ENCODE data around the gene UBAP2. TPM values are rescaled to one million over a fixed set of nuclear protein-coding genes. Genes with fewer than 3 reads are reported as not detected.

The UBAP2 gene
- polyA plus RNA-seq, 1 donor (not counting 4 experiments of a cell fraction or from before 2014, with no cell fraction given), result 16.3 TPM

DNA sequence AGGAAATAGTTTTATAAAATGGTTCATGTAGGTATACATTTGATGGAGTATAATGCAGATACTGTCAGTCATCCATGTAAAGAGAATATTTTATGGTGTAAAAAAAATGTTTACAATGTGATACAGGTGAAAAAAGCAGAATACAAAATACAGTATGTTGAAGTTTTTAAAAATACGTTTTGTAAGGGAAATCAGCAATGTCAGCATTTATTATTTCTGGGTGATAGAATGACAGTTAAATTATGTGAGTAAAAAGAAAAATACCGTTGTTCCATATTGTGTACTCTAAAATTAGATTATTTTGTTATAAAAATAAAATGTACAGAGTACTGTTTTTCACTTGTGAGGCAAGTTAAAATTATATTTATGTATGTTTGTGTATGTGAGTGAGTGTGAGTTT lies 162.7 kb downstream of the UBAP2 start:
- dilution Hi-C loops (cut with MboI; ENCODE audit: extremely low pct_ligation_motif_present, low sequenced_read_pairs), result no loop called here
- no peak for TF ChIP-seq EZH2 (IDR thresholded peaks at IDR 0.05; ENCODE audit: low read length)
- TF ChIP-seq, protein P1, sequence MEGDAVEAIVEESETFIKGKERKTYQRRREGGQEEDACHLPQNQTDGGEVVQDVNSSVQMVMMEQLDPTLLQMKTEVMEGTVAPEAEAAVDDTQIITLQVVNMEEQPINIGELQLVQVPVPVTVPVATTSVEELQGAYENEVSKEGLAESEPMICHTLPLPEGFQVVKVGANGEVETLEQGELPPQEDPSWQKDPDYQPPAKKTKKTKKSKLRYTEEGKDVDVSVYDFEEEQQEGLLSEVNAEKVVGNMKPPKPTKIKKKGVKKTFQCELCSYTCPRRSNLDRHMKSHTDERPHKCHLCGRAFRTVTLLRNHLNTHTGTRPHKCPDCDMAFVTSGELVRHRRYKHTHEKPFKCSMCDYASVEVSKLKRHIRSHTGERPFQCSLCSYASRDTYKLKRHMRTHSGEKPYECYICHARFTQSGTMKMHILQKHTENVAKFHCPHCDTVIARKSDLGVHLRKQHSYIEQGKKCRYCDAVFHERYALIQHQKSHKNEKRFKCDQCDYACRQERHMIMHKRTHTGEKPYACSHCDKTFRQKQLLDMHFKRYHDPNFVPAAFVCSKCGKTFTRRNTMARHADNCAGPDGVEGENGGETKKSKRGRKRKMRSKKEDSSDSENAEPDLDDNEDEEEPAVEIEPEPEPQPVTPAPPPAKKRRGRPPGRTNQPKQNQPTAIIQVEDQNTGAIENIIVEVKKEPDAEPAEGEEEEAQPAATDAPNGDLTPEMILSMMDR (optimal IDR thresholded peaks at IDR 0.05 in 1 of 3, IDR thresholded peaks at IDR 0.05 in 1 of 3, conservative IDR thresholded peaks at IDR 0.05 in 1 of 3; ENCODE audit: extremely low read depth in 1 of 3, insufficient read depth in 2 of 3, low read length in 3 of 3), result no peak
- FAIRE-seq, result no peak

DNA sequence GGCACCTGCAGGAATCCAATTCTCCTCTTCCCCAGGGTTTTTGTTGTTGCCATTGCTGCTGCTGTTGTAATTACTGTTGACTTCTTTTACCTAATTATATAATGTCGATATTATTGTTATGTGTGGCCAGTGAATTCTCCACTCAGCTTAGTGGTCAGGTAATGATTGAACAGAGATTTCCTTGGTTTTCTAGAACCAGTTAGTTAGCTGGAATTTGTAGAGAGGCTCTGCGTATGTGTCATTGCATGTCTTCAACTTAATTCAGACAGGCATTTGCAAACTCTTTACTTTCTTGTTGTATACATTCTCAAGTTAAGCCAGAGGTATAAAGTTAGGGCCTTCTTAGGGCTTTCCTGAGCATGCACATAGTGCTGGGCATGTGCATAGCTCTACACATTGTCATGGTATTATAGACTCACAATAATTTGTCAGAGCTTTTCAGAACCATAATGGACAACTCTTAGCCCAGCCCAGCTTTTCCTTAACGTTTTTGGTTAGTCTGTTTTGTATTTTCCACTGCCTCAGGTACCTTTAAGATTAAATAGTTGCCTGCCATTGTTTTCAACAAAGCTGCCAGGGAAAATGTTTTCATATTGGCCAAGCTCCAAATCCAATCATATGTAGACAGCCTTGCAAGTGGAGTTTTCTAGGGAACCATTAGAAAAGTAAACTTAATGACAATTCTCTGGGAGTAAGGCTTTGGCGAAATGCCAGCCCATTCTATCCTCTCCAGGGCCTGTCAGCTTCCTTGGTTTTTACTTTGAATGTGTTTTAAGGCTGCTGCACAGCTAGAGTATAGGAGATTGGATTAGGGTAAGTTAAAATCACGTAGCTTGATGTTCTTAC lies 163.6 kb downstream of the UBAP2 start:
- Histone ChIP-seq H2AFZ (ENCODE audit: control insufficient read depth, low read length) (no peak overlapping the region), H3K9me1 (ENCODE audit: control insufficient read depth, extremely low read depth, insufficient read depth, low read length) (no peaks in the 10 kb centered on the region), H3K9me3 (ENCODE audit: control insufficient read depth, low read depth, low read length) (no peaks in the 10 kb centered on the region), H3K9ac (ENCODE audit: control insufficient read depth, extremely low read depth, insufficient read depth, low read length) (no peak overlapping the region), H3K36me3 (ENCODE audit: control insufficient read depth in 2 of 2, extremely low read depth in 1 of 2, insufficient read depth in 2 of 2, low read length in 2 of 2) (peaks cover 0 to 4% of the 10 kb centered on the region in 2 experiments), H3K27ac (ENCODE audit: control insufficient read depth, insufficient read depth, low read length) (no peak overlapping the region), H3K79me2 (ENCODE audit: control insufficient read depth, insufficient read depth, low read length) (peaks cover 78% of the 10 kb centered on the region), H3K4me1 (ENCODE audit: control insufficient read depth, extremely low read depth, insufficient read depth, low read length) (peaks cover 8% of the 10 kb centered on the region), H3K4me3 (ENCODE audit: control insufficient read depth in 2 of 3, extremely low read depth in 1 of 3, insufficient read depth in 2 of 3, low read depth in 1 of 3, low read length in 3 of 3) (no peak overlapping the region), H3K27me3 (ENCODE audit: control insufficient read depth, extremely low read depth, insufficient read depth, low read length) (no peaks in the 10 kb centered on the region), H3K4me2 (ENCODE audit: control insufficient read depth, extremely low read depth, insufficient read depth, low read depth, low read length) (no peak overlapping the region), H4K20me1 (ENCODE audit: control insufficient read depth, extremely low read depth, insufficient read depth, low read length) (peaks cover 12% of the 10 kb centered on the region)
- dilution Hi-C loops (cut with MboI; ENCODE audit: extremely low pct_ligation_motif_present, low sequenced_read_pairs), result no loop called here
- FAIRE-seq (peak; percentile 77), DNase-seq (ENCODE audit: low read depth, low spot score) (no peak)
- TF ChIP-seq EZH2 (IDR thresholded peaks at IDR 0.05; ENCODE audit: low read length), result no peak
- TF ChIP-seq, protein P1 (optimal IDR thresholded peaks at IDR 0.05 in 1 of 3, IDR thresholded peaks at IDR 0.05 in 1 of 3, conservative IDR thresholded peaks at IDR 0.05 in 1 of 3; ENCODE audit: extremely low read depth in 1 of 3, insufficient read depth in 2 of 3, low read length in 3 of 3), result no peak

More for the DNA sequence above, 162.7 kb downstream of the UBAP2 start:
- H3K27me3 ChIP-seq (ENCODE audit: control insufficient read depth, extremely low read depth, insufficient read depth, low read length), result no peaks in the 10 kb centered on the region
- H3K9me1 ChIP-seq (ENCODE audit: control insufficient read depth, extremely low read depth, insufficient read depth, low read length), result no peaks in the 10 kb centered on the region
- no peak overlapping the region for H3K4me2 ChIP-seq (ENCODE audit: control insufficient read depth, extremely low read depth, insufficient read depth, low read depth, low read length)
- H4K20me1 ChIP-seq (ENCODE audit: control insufficient read depth, extremely low read depth, insufficient read depth, low read length), result peaks cover 12% of the 10 kb centered on the region
- no peak overlapping the region for H2AFZ ChIP-seq (ENCODE audit: control insufficient read depth, low read length)
- peaks cover 0 to 4% of the 10 kb centered on the region in 2 experiments for H3K36me3 ChIP-seq (ENCODE audit: control insufficient read depth in 2 of 2, extremely low read depth in 1 of 2, insufficient read depth in 2 of 2, low read length in 2 of 2)
- H3K9ac ChIP-seq (ENCODE audit: control insufficient read depth, extremely low read depth, insufficient read depth, low read length), result no peak overlapping the region
- H3K4me3 ChIP-seq (ENCODE audit: control insufficient read depth in 2 of 3, extremely low read depth in 1 of 3, insufficient read depth in 2 of 3, low read depth in 1 of 3, low read length in 3 of 3), result no peak overlapping the region
- H3K27ac ChIP-seq (ENCODE audit: control insufficient read depth, insufficient read depth, low read length), result no peak overlapping the region
- peaks cover 76% of the 10 kb centered on the region for H3K79me2 ChIP-seq (ENCODE audit: control insufficient read depth, insufficient read depth, low read length)
- peaks cover 6% of the 10 kb centered on the region for H3K4me1 ChIP-seq (ENCODE audit: control insufficient read depth, extremely low read depth, insufficient read depth, low read length)
- H3K9me3 ChIP-seq (ENCODE audit: control insufficient read depth, low read depth, low read length), result no peaks in the 10 kb centered on the region
- no peak for DNase-seq (ENCODE audit: low read depth, low spot score)
